ENCODE measurements around the gene APOH. TPM values are rescaled to one million over a fixed set of nuclear protein-coding genes. Genes with fewer than 3 reads are reported as not detected.

Gene APOH
- total and polyA plus RNA-seq, 9 of the 15 experiments (the other 6 are each of a cell fraction or from before 2014, with no cell fraction given), result 1.1 TPM; not detected in 8

DNA sequence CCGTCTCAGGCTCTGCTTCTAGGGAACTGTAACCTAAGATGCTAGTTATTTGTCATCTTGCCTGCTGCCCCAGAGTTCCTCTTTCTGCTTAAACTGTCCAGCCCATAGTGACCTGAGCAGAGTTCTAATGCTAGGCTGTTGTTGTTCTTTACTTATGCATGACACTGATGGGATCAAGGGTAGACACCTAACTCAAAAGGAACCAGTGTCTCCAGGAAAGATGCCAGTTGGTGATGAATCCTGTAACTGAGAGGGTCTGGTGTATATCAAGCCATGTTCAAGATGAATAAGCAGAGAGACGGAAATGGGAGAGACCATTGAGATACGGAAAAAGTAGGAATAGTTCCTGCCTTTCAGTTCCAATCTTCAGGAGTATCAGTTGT lies 13.7 kb downstream of the APOH start:
- intact Hi-C loops (cut with micrococcal nuclease) (no loop called here), in situ Hi-C loops (cut with MboI) (no loop called here)
- no peak overlapping the region for H2AFZ ChIP-seq (ENCODE audit: low read depth, low read length)
- no peak overlapping the region for H3K9ac ChIP-seq (ENCODE audit: insufficient read depth in 1 of 2, low read depth in 2 of 2, low read length in 2 of 2)
- H3K4me3 ChIP-seq, result no peak overlapping the region
- DNase-seq (ENCODE audit: extremely low read depth in 1 of 4, low spot score in 3 of 4) (no peak), FAIRE-seq (no peak), ATAC-seq (no peak)
- H3K9me3 ChIP-seq (replicated peaks; ENCODE audit: control insufficient read depth, insufficient read depth, low read depth, low read length), result no peaks in the 10 kb centered on the region
- POLR2A ChIA-PET, result no interaction called here
- peaks cover 8 to 17% of the 10 kb centered on the region in 2 experiments; a peak in 4 of 5 replicates for H3K27me3 ChIP-seq (ENCODE audit: control insufficient read depth in 2 of 2, insufficient read depth in 2 of 2, low read length in 2 of 2)
- CTCF ChIA-PET (ENCODE audit: low intra/inter-chr PET ratio), result no interaction called here
- WGBS (ENCODE audit: insufficient coverage, low coverage, missing lambda C conversion rate), result 2% methylated on average over 3 of the region's 3 CpGs
- BruUV-seq (replicated peaks), result no TSS peak
- H3K79me2 ChIP-seq (ENCODE audit: control insufficient read depth, insufficient read depth, low read length), result no peaks in the 10 kb centered on the region
- H3K4me1 ChIP-seq (replicated peaks in 1 of 2; ENCODE audit: control insufficient read depth in 2 of 2, insufficient read depth in 2 of 2, low read length in 2 of 2), result no peaks in the 10 kb centered on the region
- H3K4me2 ChIP-seq (ENCODE audit: insufficient read depth, low read length), result no peak overlapping the region
- no peaks in the 10 kb centered on the region for H3K9me1 ChIP-seq (ENCODE audit: control insufficient read depth, insufficient read depth, low read length)
- no peaks in the 10 kb centered on the region for H3K36me3 ChIP-seq (ENCODE audit: control insufficient read depth, insufficient read depth, low read length)
- H4K20me1 ChIP-seq (replicated peaks; ENCODE audit: control insufficient read depth, insufficient read depth, low read length), result no peaks in the 10 kb centered on the region
- H3K27ac ChIP-seq (ENCODE audit: extremely low read depth, low read depth, low read length), result no peak overlapping the region
- peak; percentile 46; the same call in 1 of the 2 replicates for TF ChIP-seq SPI1 (IDR thresholded peaks at IDR 0.05; ENCODE audit: borderline replicate concordance, low read depth, low read length)
- TF ChIP-seq, protein P1, sequence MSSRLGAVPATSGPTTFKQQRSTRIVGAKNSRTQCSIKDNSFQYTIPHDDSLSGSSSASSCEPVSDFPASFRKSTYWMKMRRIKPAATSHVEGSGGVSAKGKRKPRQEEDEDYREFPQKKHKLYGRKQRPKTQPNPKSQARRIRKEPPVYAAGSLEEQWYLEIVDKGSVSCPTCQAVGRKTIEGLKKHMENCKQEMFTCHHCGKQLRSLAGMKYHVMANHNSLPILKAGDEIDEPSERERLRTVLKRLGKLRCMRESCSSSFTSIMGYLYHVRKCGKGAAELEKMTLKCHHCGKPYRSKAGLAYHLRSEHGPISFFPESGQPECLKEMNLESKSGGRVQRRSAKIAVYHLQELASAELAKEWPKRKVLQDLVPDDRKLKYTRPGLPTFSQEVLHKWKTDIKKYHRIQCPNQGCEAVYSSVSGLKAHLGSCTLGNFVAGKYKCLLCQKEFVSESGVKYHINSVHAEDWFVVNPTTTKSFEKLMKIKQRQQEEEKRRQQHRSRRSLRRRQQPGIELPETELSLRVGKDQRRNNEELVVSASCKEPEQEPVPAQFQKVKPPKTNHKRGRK (tag; IDR thresholded peaks at IDR 0.05), result no peak
- no peak for TF ChIP-seq MEIS2 (IDR thresholded peaks at IDR 0.05; ENCODE audit: partially characterized antibody)

DNA sequence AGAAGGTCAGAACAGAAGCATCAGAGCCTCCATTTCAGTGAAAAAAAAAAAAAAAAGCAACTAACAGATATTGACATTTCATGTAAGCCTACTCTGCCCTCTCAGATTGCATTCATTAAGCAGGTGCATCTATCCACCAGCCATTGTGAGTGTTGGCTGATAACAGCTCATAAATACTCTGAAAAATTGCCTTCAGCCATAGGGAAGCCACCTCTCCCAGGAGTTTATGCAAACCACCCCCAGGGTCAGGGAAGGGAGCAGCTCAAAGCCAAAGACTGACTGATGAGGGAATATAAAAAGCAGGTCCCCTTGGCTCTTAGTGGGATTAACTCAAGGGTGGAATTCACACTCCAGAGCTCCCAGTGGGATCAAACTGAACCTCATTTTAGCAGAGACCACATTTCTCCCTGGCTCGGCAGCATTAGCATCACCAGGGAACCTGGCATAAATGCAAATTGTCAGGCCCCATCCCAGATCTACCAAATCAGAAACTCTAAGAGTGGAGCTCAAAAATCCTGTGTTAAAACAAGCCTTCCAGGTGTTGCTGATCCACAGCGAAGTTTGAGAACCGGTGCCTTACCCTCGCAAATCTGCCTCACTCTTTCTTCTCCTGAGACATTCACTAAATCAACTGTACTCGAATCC lies 14.2 kb downstream of the APOH start:
- Histone ChIP-seq H3K4me2 (ENCODE audit: insufficient read depth, low read length) (no peak overlapping the region), H3K36me3 (ENCODE audit: control insufficient read depth, insufficient read depth, low read length) (no peaks in the 10 kb centered on the region), H3K9me3 (replicated peaks; ENCODE audit: control insufficient read depth, insufficient read depth, low read depth, low read length) (no peaks in the 10 kb centered on the region), H3K4me1 (replicated peaks in 1 of 2; ENCODE audit: control insufficient read depth in 2 of 2, insufficient read depth in 2 of 2, low read length in 2 of 2) (no peaks in the 10 kb centered on the region), H3K9me1 (ENCODE audit: control insufficient read depth, insufficient read depth, low read length) (no peaks in the 10 kb centered on the region), H3K4me3 (no peak overlapping the region), H2AFZ (ENCODE audit: low read depth, low read length) (no peak overlapping the region), H4K20me1 (replicated peaks; ENCODE audit: control insufficient read depth, insufficient read depth, low read length) (no peaks in the 10 kb centered on the region), H3K27me3 (ENCODE audit: control insufficient read depth in 2 of 2, insufficient read depth in 2 of 2, low read length in 2 of 2) (peaks cover 8 to 17% of the 10 kb centered on the region in 2 experiments; a peak in 4 of 5 replicates), H3K27ac (ENCODE audit: extremely low read depth, low read depth, low read length) (no peak overlapping the region), H3K9ac (ENCODE audit: insufficient read depth in 1 of 2, low read depth in 2 of 2, low read length in 2 of 2) (no peak overlapping the region), H3K79me2 (ENCODE audit: control insufficient read depth, insufficient read depth, low read length) (no peaks in the 10 kb centered on the region)
- no TSS peak for BruUV-seq (replicated peaks)
- FAIRE-seq (no peak), ATAC-seq (no peak), DNase-seq (ENCODE audit: extremely low read depth in 1 of 4, low spot score in 3 of 4) (no peak)
- intact Hi-C loops (cut with micrococcal nuclease) (no loop called here), in situ Hi-C loops (cut with MboI) (no loop called here)
- ChIA-PET CTCF (ENCODE audit: low intra/inter-chr PET ratio) (no interaction called here), POLR2A (interaction anchor here (0.6 to 0.9 kb wide), 3 partner anchors 10 to 33 kb away, joined by 3 read pairs; no protein-coding TSS in a partner anchor)
- 0% methylated on average over 5 of the region's 5 CpGs for WGBS (ENCODE audit: insufficient coverage, low coverage, missing lambda C conversion rate)
- TF ChIP-seq ZNF696 (CRISPR knock-in tag; conservative IDR thresholded peaks at IDR 0.05) (no peak), HOXB6 (CRISPR knock-in tag; IDR thresholded peaks at IDR 0.05; ENCODE audit: borderline replicate concordance) (no peak), PHF8 (IDR thresholded peaks at IDR 0.05; ENCODE audit: borderline replicate concordance, low read length) (no peak), NRF1 (conservative IDR thresholded peaks at IDR 0.05 in 1 of 2, IDR thresholded peaks at IDR 0.05 in 1 of 2) (no peak), ATF1 (CRISPR knock-in tag; IDR thresholded peaks at IDR 0.05) (no peak), ATF1 (tag; IDR thresholded peaks at IDR 0.05) (no peak), ZNF184 (CRISPR knock-in tag; IDR thresholded peaks at IDR 0.05) (no peak), RBM15 (IDR thresholded peaks at IDR 0.05; ENCODE audit: insufficient read depth, low read length) (no peak), U2AF1 (optimal IDR thresholded peaks at IDR 0.05; ENCODE audit: low read depth, low read length) (no peak), GABPB2 (CRISPR knock-in tag; conservative IDR thresholded peaks at IDR 0.05) (no peak), CAMTA2 (CRISPR knock-in tag; conservative IDR thresholded peaks at IDR 0.05) (no peak), KLF10 (CRISPR knock-in tag; IDR thresholded peaks at IDR 0.05) (no peak)

Measured in K562 (cell line).